ENCODE data around the gene LIMS1. TPM values are rescaled to one million over a fixed set of nuclear protein-coding genes. Genes with fewer than 3 reads are reported as not detected.

The LIMS1 gene
- total RNA-seq, 2 donors from 2014 or later = 35.6 to 86.5 TPM

Other genes with a start within 250 kb of the LIMS1 start
- not detected for gene SULT1C2, start 245.6 kb upstream of the LIMS1 start, total RNA-seq
- gene SULT1C4, start 156.5 kb upstream of the LIMS1 start, total RNA-seq = not detected
- gene GCC2, start 85.3 kb upstream of the LIMS1 start, total RNA-seq = 10 to 100 TPM; 43.8 to 48.5 TPM
- 10 to 100 TPM; 59.6 to 72.5 TPM for gene RANBP2, start 185.0 kb downstream of the LIMS1 start, total RNA-seq

All from activated naive CD4-positive, alpha-beta T cell treated with anti-CD3 and anti-CD28 coated beads, Interleukin-2, amount 50 U/mL, for 72 hours (primary cell).